PFSK-1 (cell line): ENCODE measurements around the gene NHP2.

Experiments
- FOXP2 ChIP-seq: optimal IDR thresholded peaks from 2 replicates; pipeline ENCODE3; 2011; ENCODE audit warnings: borderline replicate concordance, control low read depth, inconsistent platforms; ENCODE audit not compliant: insufficient read depth; ENCODE audit errors: extremely low read length, extremely low read depth
- POLR2AphosphoS5 ChIP-seq: IDR thresholded peaks from 2 replicates; pipeline ENCODE4 v1.6.1; 2012; ENCODE audit warnings: low read depth, mild to moderate bottlenecking, control low read depth, low read length, moderate library complexity
- SIN3A ChIP-seq: IDR thresholded peaks from 2 replicates; pipeline ENCODE4 v1.6.1; 2012; ENCODE audit warnings: mild to moderate bottlenecking, low read length, moderate library complexity, borderline replicate concordance; ENCODE audit not compliant: insufficient read depth
- TAF1 ChIP-seq: IDR thresholded peaks from 2 replicates; pipeline ENCODE4 v1.6.1; 2012; ENCODE audit warnings: low read length, control low read depth, borderline replicate concordance; ENCODE audit not compliant: insufficient read depth
- TF ChIP-seq, protein P1 (sequence below), 2 experiments: IDR thresholded peaks; 2 replicates each; pipeline versions ENCODE4 v1.6.1 to v1.8.0; 2011 to 2012; ENCODE audit warnings: low read depth in 2 of 2, low read length in 2 of 2, control low read depth in 1 of 2, inconsistent platforms in 1 of 2, mild to moderate bottlenecking in 1 of 2, moderate library complexity in 1 of 2; ENCODE audit not compliant: insufficient read depth in 1 of 2

Gene NHP2

DNA sequence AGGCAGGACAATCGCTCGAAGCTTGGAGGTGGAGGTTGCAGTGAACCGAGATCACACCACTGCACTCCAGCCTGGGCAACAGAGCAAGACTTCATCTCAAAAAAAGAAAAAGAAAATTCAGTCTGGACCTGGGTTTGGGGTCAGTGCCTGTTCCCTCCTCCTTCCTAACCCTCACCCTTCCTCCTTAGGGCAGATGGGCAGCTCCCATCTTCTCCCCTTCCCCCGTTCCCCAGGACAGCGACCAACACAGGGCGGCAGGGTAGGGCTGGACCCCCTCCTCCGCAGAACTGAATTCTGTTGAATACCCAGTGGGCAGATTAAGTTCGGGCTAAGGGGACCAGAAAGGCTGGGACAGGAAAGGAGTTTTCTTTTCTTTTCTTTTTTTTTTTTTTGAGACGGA, 24.4 kb downstream of the NHP2 start:
- no peak for TF ChIP-seq TAF1
- no peak for TF ChIP-seq POLR2AphosphoS5
- TF ChIP-seq, protein P1, sequence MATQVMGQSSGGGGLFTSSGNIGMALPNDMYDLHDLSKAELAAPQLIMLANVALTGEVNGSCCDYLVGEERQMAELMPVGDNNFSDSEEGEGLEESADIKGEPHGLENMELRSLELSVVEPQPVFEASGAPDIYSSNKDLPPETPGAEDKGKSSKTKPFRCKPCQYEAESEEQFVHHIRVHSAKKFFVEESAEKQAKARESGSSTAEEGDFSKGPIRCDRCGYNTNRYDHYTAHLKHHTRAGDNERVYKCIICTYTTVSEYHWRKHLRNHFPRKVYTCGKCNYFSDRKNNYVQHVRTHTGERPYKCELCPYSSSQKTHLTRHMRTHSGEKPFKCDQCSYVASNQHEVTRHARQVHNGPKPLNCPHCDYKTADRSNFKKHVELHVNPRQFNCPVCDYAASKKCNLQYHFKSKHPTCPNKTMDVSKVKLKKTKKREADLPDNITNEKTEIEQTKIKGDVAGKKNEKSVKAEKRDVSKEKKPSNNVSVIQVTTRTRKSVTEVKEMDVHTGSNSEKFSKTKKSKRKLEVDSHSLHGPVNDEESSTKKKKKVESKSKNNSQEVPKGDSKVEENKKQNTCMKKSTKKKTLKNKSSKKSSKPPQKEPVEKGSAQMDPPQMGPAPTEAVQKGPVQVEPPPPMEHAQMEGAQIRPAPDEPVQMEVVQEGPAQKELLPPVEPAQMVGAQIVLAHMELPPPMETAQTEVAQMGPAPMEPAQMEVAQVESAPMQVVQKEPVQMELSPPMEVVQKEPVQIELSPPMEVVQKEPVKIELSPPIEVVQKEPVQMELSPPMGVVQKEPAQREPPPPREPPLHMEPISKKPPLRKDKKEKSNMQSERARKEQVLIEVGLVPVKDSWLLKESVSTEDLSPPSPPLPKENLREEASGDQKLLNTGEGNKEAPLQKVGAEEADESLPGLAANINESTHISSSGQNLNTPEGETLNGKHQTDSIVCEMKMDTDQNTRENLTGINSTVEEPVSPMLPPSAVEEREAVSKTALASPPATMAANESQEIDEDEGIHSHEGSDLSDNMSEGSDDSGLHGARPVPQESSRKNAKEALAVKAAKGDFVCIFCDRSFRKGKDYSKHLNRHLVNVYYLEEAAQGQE (IDR thresholded peaks at IDR 0.05; ENCODE audit: insufficient read depth in 1 of 2, low read depth in 2 of 2, low read length in 2 of 2): no peak
- TF ChIP-seq SIN3A: no peak
- TF ChIP-seq FOXP2: no peak

DNA sequence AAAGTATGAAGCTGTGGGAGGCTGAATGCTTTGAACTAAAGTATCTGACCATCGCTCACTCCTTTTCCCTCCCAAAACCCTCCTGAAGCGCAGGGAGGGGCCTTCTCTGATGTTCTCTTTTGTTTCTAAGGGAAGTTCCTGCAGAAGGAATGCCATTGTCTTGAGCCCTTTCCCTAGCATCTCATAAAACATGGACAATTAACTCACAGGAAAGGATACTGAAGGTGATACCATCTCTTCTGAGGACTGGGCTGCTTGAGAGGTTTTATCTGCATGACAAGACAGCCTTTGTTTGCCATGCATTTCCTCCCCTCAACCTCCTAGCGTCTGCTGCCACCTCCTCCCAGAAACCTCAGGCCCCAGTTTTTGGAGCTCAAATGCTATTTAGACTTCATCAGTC, 27.1 kb downstream of the NHP2 start:
- TF ChIP-seq POLR2AphosphoS5 (no peak), TAF1 (no peak), FOXP2 (no peak), SIN3A (no peak)
- TF ChIP-seq, protein P1 (IDR thresholded peaks at IDR 0.05; ENCODE audit: insufficient read depth in 1 of 2, low read depth in 2 of 2, low read length in 2 of 2): no peak

DNA sequence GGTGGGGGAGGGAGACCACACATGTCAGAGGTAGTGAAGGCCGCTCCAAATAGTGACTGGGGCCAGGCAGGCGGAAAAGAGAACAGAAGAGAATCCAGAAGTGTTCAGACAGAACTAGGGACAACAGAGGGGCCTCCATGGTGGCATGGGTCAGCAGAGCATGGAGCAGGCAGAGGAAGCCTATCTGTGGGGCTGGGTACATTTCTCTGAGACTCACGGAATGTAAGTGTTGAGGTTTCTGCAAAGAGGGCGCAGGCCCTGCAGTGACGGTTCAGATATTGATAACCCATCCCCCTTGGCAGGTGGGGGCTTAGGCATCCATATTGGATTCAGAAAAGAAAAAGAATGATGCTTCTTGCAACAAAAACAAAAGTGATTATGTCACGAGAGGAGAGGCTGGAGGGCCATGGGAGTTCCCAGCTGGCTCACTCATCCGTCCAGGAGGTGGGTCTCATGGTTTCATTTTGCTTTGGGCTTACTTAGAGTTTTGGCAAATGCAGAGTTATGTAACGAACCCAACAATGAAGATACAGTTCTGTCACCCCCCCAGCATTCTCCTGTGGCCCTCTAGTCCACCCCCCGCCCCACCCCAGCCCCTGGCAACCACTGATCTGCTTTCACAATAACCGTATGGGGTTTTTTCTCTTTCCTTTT, 28.3 kb downstream of the NHP2 start:
- TF ChIP-seq SIN3A: no peak
- TF ChIP-seq, protein P1 (IDR thresholded peaks at IDR 0.05; ENCODE audit: insufficient read depth in 1 of 2, low read depth in 2 of 2, low read length in 2 of 2): no peak
- no peak for TF ChIP-seq POLR2AphosphoS5
- TF ChIP-seq FOXP2: no peak
- no peak for TF ChIP-seq TAF1

DNA sequence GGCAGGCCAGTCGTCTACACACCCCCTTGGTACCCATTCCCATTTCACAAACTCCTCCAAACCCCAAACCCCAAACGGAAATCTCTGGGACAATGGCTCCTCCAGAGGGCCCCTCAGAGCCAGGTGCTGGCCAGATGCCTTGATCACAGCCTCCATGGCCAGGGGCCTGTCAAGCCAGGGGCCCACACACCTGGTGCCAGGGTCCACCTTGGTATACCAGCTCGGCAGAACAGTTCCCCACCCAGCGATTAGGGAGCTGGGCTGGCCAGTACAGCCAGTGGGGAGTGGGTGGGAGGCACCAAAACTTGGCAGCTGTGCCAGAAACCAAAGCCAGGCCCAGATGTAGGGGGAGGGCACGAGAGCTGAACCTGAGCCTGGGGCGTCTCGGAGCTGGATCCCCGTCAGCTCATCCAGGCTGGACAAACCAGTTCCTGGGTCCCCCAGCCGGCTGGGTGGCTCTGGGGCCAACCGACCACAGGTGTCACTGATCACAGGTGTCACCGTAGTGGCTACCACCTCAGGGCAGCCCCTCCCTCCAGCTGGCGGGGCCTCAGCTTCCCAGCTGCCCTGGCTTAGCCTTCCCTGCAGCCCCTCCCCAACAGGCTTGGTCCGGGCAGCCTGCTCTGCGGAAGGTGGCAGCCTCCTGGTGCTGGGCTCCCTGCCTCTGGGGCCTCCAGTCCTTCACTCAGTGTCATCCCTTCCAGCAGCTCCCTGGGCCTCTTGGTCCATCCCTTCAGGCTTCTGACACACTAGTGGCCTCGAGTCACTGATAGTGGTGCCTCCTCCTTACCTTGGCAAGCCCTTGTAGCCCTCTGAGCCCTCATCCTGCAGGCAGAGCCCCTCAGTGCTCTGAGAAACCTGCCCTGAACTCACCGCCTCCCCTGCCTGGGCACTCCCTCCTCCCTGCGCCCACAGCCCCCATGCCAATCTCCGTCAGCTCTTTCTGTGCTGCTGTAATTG, 29.4 kb downstream of the NHP2 start:
- no peak for TF ChIP-seq FOXP2
- TF ChIP-seq, protein P1 (IDR thresholded peaks at IDR 0.05; ENCODE audit: insufficient read depth in 1 of 2, low read depth in 2 of 2, low read length in 2 of 2): no peak
- no peak for TF ChIP-seq POLR2AphosphoS5
- TF ChIP-seq TAF1: no peak
- TF ChIP-seq SIN3A: no peak
